Measurements from ENCODE around the gene ZFP90. TPM values are rescaled to one million over a fixed set of nuclear protein-coding genes. Genes with fewer than 3 reads are reported as not detected.
A peak's percentile ranks its signal among the peaks of the same experiment; 100 is the strongest.

ZFP90 gene
- total and polyA plus RNA-seq, 9 of the 15 experiments (the other 6 are each of a cell fraction or from before 2014, with no cell fraction given): 0.66 to 2.9 (median 2.3) TPM

DNA sequence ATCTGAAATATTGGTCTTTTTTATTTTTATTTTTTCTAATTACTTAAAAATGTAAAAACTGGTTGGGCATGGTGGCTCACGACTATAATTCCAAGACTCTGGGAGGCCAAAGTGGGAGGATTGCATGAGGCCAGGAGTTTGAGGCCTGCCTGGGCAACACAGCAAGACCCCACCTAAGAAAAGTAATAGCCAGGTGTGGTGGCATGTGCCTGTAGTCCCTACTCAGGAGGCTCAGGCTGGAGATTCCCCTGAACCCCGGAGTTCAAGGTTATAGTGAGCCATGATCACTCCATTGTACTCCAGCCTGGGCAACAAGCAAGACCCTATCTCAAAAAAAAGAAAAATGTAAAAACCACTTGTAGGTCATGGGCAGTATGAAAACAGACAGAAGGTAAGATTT, 69.2 kb downstream of the ZFP90 start:
- ChIA-PET POLR2A (no interaction called here), CTCF (ENCODE audit: low intra/inter-chr PET ratio) (no interaction called here)
- H3K27ac ChIP-seq (ENCODE audit: extremely low read depth, low read depth, low read length): no peak overlapping the region
- H3K9ac ChIP-seq (ENCODE audit: insufficient read depth in 1 of 2, low read depth in 2 of 2, low read length in 2 of 2): no peak overlapping the region
- ATAC-seq: no peak
- H3K79me2 ChIP-seq (ENCODE audit: control insufficient read depth, insufficient read depth, low read length): no peaks in the 10 kb centered on the region
- no peak overlapping the region for H3K4me2 ChIP-seq (ENCODE audit: insufficient read depth, low read length)
- no peaks in the 10 kb centered on the region for H3K36me3 ChIP-seq (ENCODE audit: control insufficient read depth, insufficient read depth, low read length)
- in situ Hi-C loops (cut with MboI) (no loop called here), intact Hi-C loops (cut with micrococcal nuclease) (no loop called here)
- DNase-seq (ENCODE audit: extremely low read depth in 1 of 4, low spot score in 3 of 4): no peak
- no peak for FAIRE-seq
- H3K9me3 ChIP-seq (replicated peaks; ENCODE audit: control insufficient read depth, insufficient read depth, low read depth, low read length): no peaks in the 10 kb centered on the region
- 0% methylated on average over 2 of the region's 2 CpGs for WGBS (ENCODE audit: insufficient coverage, low coverage, missing lambda C conversion rate)
- H4K20me1 ChIP-seq (replicated peaks; ENCODE audit: control insufficient read depth, insufficient read depth, low read length): no peaks in the 10 kb centered on the region
- H3K4me1 ChIP-seq (replicated peaks in 1 of 2; ENCODE audit: control insufficient read depth in 2 of 2, insufficient read depth in 2 of 2, low read length in 2 of 2): no peaks in the 10 kb centered on the region
- peaks cover 0 to 9% of the 10 kb centered on the region in 2 experiments; a peak in 2 of 5 replicates for H3K27me3 ChIP-seq (ENCODE audit: control insufficient read depth in 2 of 2, insufficient read depth in 2 of 2, low read length in 2 of 2)
- no TSS peak for BruUV-seq (replicated peaks)
- H3K4me3 ChIP-seq: no peak overlapping the region
- TF ChIP-seq ZC3H11A (IDR thresholded peaks at IDR 0.05; ENCODE audit: low read depth, low read length): no peak
- TF ChIP-seq ZNF121 (CRISPR knock-in tag; conservative IDR thresholded peaks at IDR 0.05): peak; percentile 88
- TF ChIP-seq RBM25 (IDR thresholded peaks at IDR 0.05; ENCODE audit: low read depth, low read length, severe bottlenecking): peak; percentile 3
- no peak for TF ChIP-seq KLF16 (IDR thresholded peaks at IDR 0.05)
- no peak overlapping the region for H2AFZ ChIP-seq (ENCODE audit: low read depth, low read length)
- H3K9me1 ChIP-seq (ENCODE audit: control insufficient read depth, insufficient read depth, low read length): no peaks in the 10 kb centered on the region

DNA sequence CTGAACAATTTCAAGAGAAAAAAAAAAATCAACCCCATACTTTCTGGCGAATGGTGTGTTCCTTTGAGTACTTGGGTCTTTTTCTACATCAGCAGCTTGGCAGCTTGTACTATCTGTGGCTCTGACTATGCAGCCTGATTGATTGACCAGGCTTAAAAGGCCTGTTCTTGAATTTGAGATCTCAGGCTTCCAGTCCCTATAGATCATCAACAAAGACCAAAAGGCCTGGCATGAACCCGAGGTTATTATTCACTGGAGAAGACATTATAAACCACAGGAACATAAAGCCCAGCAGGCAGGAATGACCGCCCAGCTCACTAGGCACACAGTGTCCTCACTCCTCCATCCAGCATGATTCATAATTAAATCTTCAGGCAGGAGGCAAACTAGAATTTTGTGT, 73.9 kb downstream of the ZFP90 start:
- Histone ChIP-seq H4K20me1 (replicated peaks; ENCODE audit: control insufficient read depth, insufficient read depth, low read length) (no peaks in the 10 kb centered on the region), H3K79me2 (ENCODE audit: control insufficient read depth, insufficient read depth, low read length) (no peaks in the 10 kb centered on the region), H3K4me3 (no peak overlapping the region), H3K27ac (ENCODE audit: extremely low read depth, low read depth, low read length) (no peak overlapping the region), H3K4me1 (replicated peaks in 1 of 2; ENCODE audit: control insufficient read depth in 2 of 2, insufficient read depth in 2 of 2, low read length in 2 of 2) (no peaks in the 10 kb centered on the region), H3K36me3 (ENCODE audit: control insufficient read depth, insufficient read depth, low read length) (no peaks in the 10 kb centered on the region), H3K27me3 (ENCODE audit: control insufficient read depth in 2 of 2, insufficient read depth in 2 of 2, low read length in 2 of 2) (peaks cover 8 to 17% of the 10 kb centered on the region in 2 experiments; a peak in 4 of 5 replicates), H3K4me2 (ENCODE audit: insufficient read depth, low read length) (no peak overlapping the region), H2AFZ (ENCODE audit: low read depth, low read length) (no peak overlapping the region), H3K9ac (ENCODE audit: insufficient read depth in 1 of 2, low read depth in 2 of 2, low read length in 2 of 2) (no peak overlapping the region), H3K9me3 (replicated peaks; ENCODE audit: control insufficient read depth, insufficient read depth, low read depth, low read length) (0 out of 2 replicates have a peak, but pooled peaks cover 3% of the 10 kb centered on the region), H3K9me1 (ENCODE audit: control insufficient read depth, insufficient read depth, low read length) (no peaks in the 10 kb centered on the region)
- in situ Hi-C loops (cut with MboI): no loop called here
- DNase-seq (ENCODE audit: extremely low read depth in 1 of 4, low spot score in 3 of 4): no peak
- 0% methylated on average over 3 of the region's 3 CpGs for WGBS (ENCODE audit: insufficient coverage, low coverage, missing lambda C conversion rate)
- FAIRE-seq: no peak
- intact Hi-C loops (cut with micrococcal nuclease): no loop called here
- ATAC-seq: no peak
- BruUV-seq (replicated peaks): no TSS peak
- CTCF ChIA-PET (ENCODE audit: low intra/inter-chr PET ratio): no interaction called here
- POLR2A ChIA-PET: no interaction called here
- TF ChIP-seq, protein P1, sequence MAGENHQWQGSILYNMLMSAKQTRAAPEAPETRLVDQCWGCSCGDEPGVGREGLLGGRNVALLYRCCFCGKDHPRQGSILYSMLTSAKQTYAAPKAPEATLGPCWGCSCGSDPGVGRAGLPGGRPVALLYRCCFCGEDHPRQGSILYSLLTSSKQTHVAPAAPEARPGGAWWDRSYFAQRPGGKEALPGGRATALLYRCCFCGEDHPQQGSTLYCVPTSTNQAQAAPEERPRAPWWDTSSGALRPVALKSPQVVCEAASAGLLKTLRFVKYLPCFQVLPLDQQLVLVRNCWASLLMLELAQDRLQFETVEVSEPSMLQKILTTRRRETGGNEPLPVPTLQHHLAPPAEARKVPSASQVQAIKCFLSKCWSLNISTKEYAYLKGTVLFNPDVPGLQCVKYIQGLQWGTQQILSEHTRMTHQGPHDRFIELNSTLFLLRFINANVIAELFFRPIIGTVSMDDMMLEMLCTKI (IDR thresholded peaks at IDR 0.05; ENCODE audit: partially characterized antibody): no peak
- TF ChIP-seq CSDE1 (IDR thresholded peaks at IDR 0.05) (no peak), LEF1 (IDR thresholded peaks at IDR 0.05) (no peak), CBX2 (IDR thresholded peaks at IDR 0.05; ENCODE audit: insufficient read depth, low read length, poor library complexity, severe bottlenecking) (no peak), CC2D1A (IDR thresholded peaks at IDR 0.05) (no peak), NFE2L1 (tag; IDR thresholded peaks at IDR 0.05; ENCODE audit: borderline replicate concordance, low read depth) (no peak), U2AF2 (optimal IDR thresholded peaks at IDR 0.05; ENCODE audit: low read depth, low read length) (no peak)
- TF ChIP-seq, protein P2, sequence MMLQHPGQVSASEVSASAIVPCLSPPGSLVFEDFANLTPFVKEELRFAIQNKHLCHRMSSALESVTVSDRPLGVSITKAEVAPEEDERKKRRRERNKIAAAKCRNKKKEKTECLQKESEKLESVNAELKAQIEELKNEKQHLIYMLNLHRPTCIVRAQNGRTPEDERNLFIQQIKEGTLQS (IDR thresholded peaks at IDR 0.05): no peak
- TF ChIP-seq, protein P2 (CRISPR knock-in tag; conservative IDR thresholded peaks at IDR 0.05): no peak

Data from K562 (cell line).